ENCODE results near the gene MYOD1. TPM values are rescaled to one million over a fixed set of nuclear protein-coding genes. Genes with fewer than 3 reads are reported as not detected.

The MYOD1 gene
- total RNA-seq, 1 donor from 2014 or later = not detected

DNA sequence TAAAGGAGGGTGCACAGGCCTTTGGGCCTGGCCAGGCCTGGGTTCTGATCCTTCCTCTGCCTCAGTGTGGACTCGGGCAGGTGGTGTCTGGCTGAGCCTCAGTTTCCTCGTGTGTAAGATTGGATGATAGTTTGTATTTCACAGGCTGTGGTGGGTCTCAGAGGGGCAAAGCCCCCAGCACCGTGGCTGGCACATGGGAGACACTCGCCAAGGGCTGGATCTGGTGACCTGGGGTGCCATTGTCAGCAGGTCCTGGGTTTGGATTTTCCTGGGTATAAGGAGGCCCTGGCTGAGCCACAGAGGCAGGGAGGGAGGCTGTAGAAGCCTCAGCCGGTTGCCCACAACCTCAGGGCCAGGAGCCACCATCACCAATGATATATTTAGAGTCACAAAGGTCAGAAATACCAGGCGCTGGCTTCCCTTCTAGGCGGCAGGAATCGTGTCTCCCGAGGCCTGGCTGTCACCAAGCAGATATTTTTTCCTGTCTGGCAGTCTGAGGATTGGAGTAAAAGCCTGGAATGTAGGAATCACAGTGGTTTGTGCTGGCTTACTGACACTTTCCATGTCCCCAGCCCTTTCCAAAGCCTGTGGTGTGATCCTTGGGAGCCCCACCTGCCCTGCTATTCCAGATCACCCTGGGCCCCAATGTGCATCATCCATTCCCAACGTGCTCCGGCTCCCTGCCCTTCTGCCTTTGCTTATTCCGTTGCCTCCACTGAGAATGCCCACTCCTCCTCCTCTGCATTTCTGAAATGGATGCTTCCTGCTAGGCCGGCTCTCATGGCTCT, 30.8 kb downstream of the MYOD1 start:
- DNase-seq (ENCODE audit: low read depth) = no peak
- TF ChIP-seq, protein P1, sequence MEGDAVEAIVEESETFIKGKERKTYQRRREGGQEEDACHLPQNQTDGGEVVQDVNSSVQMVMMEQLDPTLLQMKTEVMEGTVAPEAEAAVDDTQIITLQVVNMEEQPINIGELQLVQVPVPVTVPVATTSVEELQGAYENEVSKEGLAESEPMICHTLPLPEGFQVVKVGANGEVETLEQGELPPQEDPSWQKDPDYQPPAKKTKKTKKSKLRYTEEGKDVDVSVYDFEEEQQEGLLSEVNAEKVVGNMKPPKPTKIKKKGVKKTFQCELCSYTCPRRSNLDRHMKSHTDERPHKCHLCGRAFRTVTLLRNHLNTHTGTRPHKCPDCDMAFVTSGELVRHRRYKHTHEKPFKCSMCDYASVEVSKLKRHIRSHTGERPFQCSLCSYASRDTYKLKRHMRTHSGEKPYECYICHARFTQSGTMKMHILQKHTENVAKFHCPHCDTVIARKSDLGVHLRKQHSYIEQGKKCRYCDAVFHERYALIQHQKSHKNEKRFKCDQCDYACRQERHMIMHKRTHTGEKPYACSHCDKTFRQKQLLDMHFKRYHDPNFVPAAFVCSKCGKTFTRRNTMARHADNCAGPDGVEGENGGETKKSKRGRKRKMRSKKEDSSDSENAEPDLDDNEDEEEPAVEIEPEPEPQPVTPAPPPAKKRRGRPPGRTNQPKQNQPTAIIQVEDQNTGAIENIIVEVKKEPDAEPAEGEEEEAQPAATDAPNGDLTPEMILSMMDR (conservative IDR thresholded peaks at IDR 0.05; ENCODE audit: low read depth, low read length) = no peak
- no peak overlapping the region for H3K4me3 ChIP-seq (ENCODE audit: low read depth, low read length)

DNA sequence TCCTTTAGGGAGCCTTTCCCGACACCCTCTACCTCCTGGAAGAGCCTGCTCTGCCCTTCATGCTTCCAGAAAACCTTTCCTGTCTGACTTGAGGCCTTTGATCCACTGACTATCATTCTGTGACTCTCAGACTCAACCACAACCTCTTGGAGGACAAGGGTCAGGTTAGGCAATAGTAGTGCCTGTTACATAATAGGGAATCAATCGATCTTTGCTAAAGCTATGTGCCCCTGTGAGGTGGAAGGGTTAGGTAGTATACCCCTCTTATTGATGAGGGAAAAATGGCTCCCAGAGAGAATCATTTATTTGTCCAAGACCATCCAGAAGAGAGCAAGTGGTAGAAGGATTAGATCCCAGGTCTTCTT, 31.4 kb downstream of the MYOD1 start:
- TF ChIP-seq, protein P1 (conservative IDR thresholded peaks at IDR 0.05; ENCODE audit: low read depth, low read length) = no peak

DNA sequence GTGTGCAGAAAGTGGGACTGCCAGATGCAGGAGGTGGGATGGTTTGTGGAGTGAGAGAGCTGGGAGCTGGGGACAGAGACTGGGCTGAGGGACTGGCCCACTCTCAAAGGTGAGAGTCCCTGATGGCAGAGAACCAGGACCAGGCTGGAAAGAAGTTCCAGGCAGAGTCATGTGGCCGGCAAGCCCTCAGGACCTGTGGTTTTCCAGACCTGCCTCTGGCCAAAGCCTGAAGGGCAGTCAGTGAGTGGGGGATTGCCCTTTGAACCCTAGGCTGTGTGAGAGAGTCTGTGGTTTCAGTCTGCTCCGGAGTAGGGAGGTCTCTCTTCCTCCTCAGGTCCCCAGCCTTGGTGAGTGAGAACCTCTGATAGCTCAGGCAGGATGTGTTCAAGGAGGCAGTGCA, 32.2 kb downstream of the MYOD1 start:
- no peak overlapping the region for H3K4me3 ChIP-seq (ENCODE audit: low read depth, low read length)
- TF ChIP-seq, protein P1 (conservative IDR thresholded peaks at IDR 0.05; ENCODE audit: low read depth, low read length) = no peak
- DNase-seq (ENCODE audit: low read depth) = no peak

More for the DNA sequence above, 31.4 kb downstream of the MYOD1 start:
- H3K4me3 ChIP-seq (ENCODE audit: low read depth, low read length) = no peak overlapping the region
- no peak for DNase-seq (ENCODE audit: low read depth)

DNA sequence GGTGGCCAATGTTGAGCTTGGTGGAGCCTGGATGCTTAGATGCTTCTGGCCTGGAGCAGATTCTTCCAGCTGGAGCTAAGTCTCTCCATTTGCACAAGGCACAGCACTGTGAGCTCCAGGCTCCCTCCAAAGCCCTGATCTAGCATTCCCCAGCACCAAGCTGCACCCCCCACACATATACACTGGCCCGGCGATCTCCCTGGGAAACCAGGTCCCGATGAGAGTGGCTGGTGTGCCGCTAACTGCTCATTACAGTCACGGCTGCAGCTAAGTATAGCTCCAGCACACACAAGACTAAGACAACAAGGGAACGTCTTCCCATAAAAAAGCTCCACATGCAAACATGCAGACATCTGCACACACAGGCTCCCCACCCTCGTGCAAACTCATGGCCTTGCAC, 32.8 kb downstream of the MYOD1 start:
- H3K4me3 ChIP-seq (ENCODE audit: low read depth, low read length) = no peak overlapping the region
- TF ChIP-seq, protein P1 (conservative IDR thresholded peaks at IDR 0.05; ENCODE audit: low read depth, low read length) = no peak
- DNase-seq (ENCODE audit: low read depth) = no peak

DNA sequence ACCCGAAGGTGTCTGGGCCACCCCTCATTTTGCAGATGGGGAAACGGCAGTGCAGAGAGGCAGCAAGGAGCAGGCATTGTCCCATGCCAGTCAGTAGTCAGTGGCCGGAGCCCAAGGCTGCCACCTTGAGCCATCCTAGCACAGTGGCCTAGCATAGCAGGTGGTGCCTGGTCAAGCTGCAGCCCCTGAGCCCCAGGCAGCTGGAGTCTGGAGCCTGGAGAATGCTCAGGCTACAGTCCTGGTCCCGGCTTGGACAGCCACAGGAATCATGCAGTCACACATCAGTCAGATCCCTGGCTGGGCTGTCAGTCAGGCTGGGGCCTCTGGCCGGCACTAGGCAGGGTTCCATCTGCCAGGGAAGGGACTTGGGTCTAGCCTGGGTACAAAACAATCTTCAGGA, 33.8 kb downstream of the MYOD1 start:
- no peak for DNase-seq (ENCODE audit: low read depth)
- TF ChIP-seq, protein P1 (conservative IDR thresholded peaks at IDR 0.05; ENCODE audit: low read depth, low read length) = no peak
- H3K4me3 ChIP-seq (ENCODE audit: low read depth, low read length) = no peak overlapping the region

DNA sequence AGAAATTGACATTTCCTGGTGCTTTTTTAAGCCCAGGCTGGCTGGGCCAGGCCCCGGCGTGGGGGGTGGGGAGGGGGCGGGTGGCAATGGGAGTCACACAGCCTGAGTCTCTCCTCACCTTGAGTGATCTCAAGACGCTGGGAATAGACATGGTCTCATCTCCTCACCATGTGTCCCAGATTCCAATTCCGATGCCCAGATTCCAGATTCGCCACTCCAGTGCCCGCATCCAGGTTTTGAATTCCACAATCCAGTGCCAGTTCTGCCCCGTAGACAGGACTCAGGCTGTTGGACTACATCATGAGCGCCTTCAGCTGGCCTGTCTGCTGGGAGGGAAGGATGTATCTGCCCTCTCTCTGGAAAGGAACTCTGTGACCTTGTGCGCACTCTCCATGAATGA, 34.3 kb downstream of the MYOD1 start:
- no peak for DNase-seq (ENCODE audit: low read depth)
- H3K4me3 ChIP-seq (ENCODE audit: low read depth, low read length) = no peak overlapping the region
- TF ChIP-seq, protein P1 (conservative IDR thresholded peaks at IDR 0.05; ENCODE audit: low read depth, low read length) = no peak

DNA sequence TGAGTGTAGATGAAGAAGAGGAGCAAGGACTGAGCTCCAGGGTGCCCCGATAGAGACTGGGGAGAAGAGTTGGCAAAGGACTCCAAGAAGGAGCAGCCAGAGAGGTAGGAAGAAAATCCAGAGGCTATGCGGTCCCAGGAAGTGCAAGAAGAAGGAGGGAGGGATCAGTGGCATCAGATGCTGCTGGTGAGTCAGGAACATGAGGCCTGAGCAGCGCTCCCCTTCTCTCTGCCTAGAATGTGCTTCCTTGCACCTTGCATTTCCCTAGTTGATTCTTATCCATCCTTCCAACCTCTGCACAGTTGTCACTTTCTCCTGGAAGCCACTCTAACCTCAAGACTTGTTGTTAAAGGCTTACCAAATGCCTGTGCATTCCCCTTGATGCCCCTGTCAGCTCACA, 36.5 kb downstream of the MYOD1 start:
- no peak overlapping the region for H3K4me3 ChIP-seq (ENCODE audit: low read depth, low read length)
- TF ChIP-seq, protein P1 (conservative IDR thresholded peaks at IDR 0.05; ENCODE audit: low read depth, low read length) = no peak
- no peak for DNase-seq (ENCODE audit: low read depth)

Measured in epithelial cell of proximal tubule (primary cell).